Gastrocnemius medialis (tissue), 4 donors: Measurements from ENCODE around the gene SOHLH1.

ENCODE experiments used
- POLR2A ChIP-seq, 2 donors: fragments of 450-650 bp; IDR thresholded peaks; one replicate each; pipeline ENCODE4 v1.6.1; 2017; ENCODE audit warnings: antibody characterized with exemption in 2 of 2, mild to moderate bottlenecking in 2 of 2, moderate library complexity in 2 of 2
- TF ChIP-seq, protein P1 (sequence below), 5 experiments: fragments of 450-650 bp in 3 of 5; fragments of 200-600 bp in 2 of 5; sonication (generic) in 2 of 5; IDR thresholded peaks in 4 of 5; conservative IDR thresholded peaks in 1 of 5; 1 replicate in 4 of 5; 2 replicates in 1 of 5; pipeline ENCODE4 v1.5.1; 2016 to 2019; ENCODE audit warnings: antibody characterized with exemption in 5 of 5, mild to moderate bottlenecking in 3 of 5, moderate library complexity in 3 of 5

GRCh38 chr9:135664266-135664665, 35.0 kb downstream of the SOHLH1 start:
- no peak for TF ChIP-seq POLR2A (IDR thresholded peaks at IDR 0.05)
- TF ChIP-seq, protein P1, sequence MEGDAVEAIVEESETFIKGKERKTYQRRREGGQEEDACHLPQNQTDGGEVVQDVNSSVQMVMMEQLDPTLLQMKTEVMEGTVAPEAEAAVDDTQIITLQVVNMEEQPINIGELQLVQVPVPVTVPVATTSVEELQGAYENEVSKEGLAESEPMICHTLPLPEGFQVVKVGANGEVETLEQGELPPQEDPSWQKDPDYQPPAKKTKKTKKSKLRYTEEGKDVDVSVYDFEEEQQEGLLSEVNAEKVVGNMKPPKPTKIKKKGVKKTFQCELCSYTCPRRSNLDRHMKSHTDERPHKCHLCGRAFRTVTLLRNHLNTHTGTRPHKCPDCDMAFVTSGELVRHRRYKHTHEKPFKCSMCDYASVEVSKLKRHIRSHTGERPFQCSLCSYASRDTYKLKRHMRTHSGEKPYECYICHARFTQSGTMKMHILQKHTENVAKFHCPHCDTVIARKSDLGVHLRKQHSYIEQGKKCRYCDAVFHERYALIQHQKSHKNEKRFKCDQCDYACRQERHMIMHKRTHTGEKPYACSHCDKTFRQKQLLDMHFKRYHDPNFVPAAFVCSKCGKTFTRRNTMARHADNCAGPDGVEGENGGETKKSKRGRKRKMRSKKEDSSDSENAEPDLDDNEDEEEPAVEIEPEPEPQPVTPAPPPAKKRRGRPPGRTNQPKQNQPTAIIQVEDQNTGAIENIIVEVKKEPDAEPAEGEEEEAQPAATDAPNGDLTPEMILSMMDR (IDR thresholded peaks at IDR 0.05 in 4 of 5, conservative IDR thresholded peaks at IDR 0.05 in 1 of 5): no peak
